KMS-11 (cell line): ENCODE measurements around the gene ADGRE1.

Experiments
- H2AFZ ChIP-seq: fragments of 200-600 bp; sonication (generic); 2 replicates; pipeline ENCODE4 v1.6.1; 2016; ENCODE audit warnings: antibody characterized with exemption, mixed run types, low read depth
- H3K27ac ChIP-seq: fragments of 200-600 bp; sonication (generic); 2 replicates; pipeline ENCODE4 v1.6.1; 2016; ENCODE audit warnings: mild to moderate bottlenecking, mixed run types
- H3K27me3 ChIP-seq: fragments of 200-600 bp; sonication (generic); 2 replicates; pipeline ENCODE4 v1.6.1; 2017; ENCODE audit warnings: mild to moderate bottlenecking, low read depth, mixed run types, moderate library complexity; ENCODE audit not compliant: insufficient read depth
- H3K36me3 ChIP-seq: fragments of 200-600 bp; sonication (generic); 2 replicates; pipeline ENCODE4 v1.6.1; 2017; ENCODE audit warnings: mild to moderate bottlenecking, mixed run types; ENCODE audit not compliant: insufficient read depth
- H3K4me1 ChIP-seq: fragments of 200-600 bp; sonication (generic); 2 replicates; pipeline ENCODE4 v1.6.1; 2016; ENCODE audit warnings: mild to moderate bottlenecking, low read depth, mixed run types; ENCODE audit not compliant: poor library complexity, severe bottlenecking
- H3K4me2 ChIP-seq: fragments of 200-600 bp; sonication (generic); 2 replicates; pipeline ENCODE4 v1.7.0; 2016; ENCODE audit warnings: mild to moderate bottlenecking, mixed run types
- H3K4me3 ChIP-seq: fragments of 200-600 bp; sonication (generic); IDR thresholded peaks from 2 replicates; pipeline ENCODE4 v1.6.1; 2017; ENCODE audit warnings: low read depth, low read length, mixed read lengths; ENCODE audit not compliant: insufficient read depth
- H3K79me2 ChIP-seq: fragments of 200-600 bp; sonication (generic); 2 replicates; pipeline ENCODE4 v1.6.1; 2016; ENCODE audit warnings: low read depth, mixed run types; ENCODE audit not compliant: insufficient read depth
- H3K9ac ChIP-seq: fragments of 200-600 bp; sonication (generic); 2 replicates; pipeline ENCODE4 v1.6.1; 2016; ENCODE audit warnings: mild to moderate bottlenecking, mixed run types
- H4K20me1 ChIP-seq: fragments of 200-600 bp; sonication (generic); 2 replicates; pipeline ENCODE4 v1.6.1; 2016; ENCODE audit warnings: mild to moderate bottlenecking, mixed run types; ENCODE audit not compliant: insufficient read depth
- TF ChIP-seq, protein P1 (sequence below): fragments of 200-600 bp; sonication (generic); conservative IDR thresholded peaks from 2 replicates; pipeline ENCODE4 v1.6.1; 2017; ENCODE audit warnings: low read depth, mild to moderate bottlenecking, antibody characterized with exemption, low read length, moderate library complexity, mixed read lengths

Gene ADGRE1

GRCh38 chr19:6987850-6988249 is 100.5 kb downstream of the ADGRE1 start:
- Histone ChIP-seq H3K27ac (no peak overlapping the region), H3K4me2 (no peak overlapping the region), H3K4me1 (no peaks in the 10 kb centered on the region), H3K27me3 (no peaks in the 10 kb centered on the region), H3K9ac (no peak overlapping the region), H3K4me3 (no peak overlapping the region), H2AFZ (no peak overlapping the region), H4K20me1 (no peaks in the 10 kb centered on the region), H3K36me3 (no peaks in the 10 kb centered on the region), H3K79me2 (no peaks in the 10 kb centered on the region)
- TF ChIP-seq, protein P1, sequence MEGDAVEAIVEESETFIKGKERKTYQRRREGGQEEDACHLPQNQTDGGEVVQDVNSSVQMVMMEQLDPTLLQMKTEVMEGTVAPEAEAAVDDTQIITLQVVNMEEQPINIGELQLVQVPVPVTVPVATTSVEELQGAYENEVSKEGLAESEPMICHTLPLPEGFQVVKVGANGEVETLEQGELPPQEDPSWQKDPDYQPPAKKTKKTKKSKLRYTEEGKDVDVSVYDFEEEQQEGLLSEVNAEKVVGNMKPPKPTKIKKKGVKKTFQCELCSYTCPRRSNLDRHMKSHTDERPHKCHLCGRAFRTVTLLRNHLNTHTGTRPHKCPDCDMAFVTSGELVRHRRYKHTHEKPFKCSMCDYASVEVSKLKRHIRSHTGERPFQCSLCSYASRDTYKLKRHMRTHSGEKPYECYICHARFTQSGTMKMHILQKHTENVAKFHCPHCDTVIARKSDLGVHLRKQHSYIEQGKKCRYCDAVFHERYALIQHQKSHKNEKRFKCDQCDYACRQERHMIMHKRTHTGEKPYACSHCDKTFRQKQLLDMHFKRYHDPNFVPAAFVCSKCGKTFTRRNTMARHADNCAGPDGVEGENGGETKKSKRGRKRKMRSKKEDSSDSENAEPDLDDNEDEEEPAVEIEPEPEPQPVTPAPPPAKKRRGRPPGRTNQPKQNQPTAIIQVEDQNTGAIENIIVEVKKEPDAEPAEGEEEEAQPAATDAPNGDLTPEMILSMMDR = no peak

GRCh38 chr19:6988257-6988656 is 100.9 kb downstream of the ADGRE1 start:
- no peak overlapping the region for H3K27ac ChIP-seq

More at GRCh38 chr19:6988257-6988656, 100.9 kb downstream of the ADGRE1 start:
- no peaks in the 10 kb centered on the region for H3K79me2 ChIP-seq
- H4K20me1 ChIP-seq = no peaks in the 10 kb centered on the region
- no peak overlapping the region for H3K9ac ChIP-seq
- TF ChIP-seq, protein P1 = no peak
- H3K27me3 ChIP-seq = no peaks in the 10 kb centered on the region
- H3K4me1 ChIP-seq = no peaks in the 10 kb centered on the region
- no peaks in the 10 kb centered on the region for H3K36me3 ChIP-seq
- no peak overlapping the region for H2AFZ ChIP-seq
- no peak overlapping the region for H3K4me2 ChIP-seq
- no peak overlapping the region for H3K4me3 ChIP-seq
